Astrocyte of the cerebellum (primary cell): ENCODE data around the gene TACC3.

ENCODE experiments used
- DNase-seq: peaks from one replicate; pipeline ENCODE4 v3.0.0-alpha.2; 2011; ENCODE audit warnings: low read depth
- H3K4me3 ChIP-seq: 2 replicates; pipeline ENCODE4 v1.5.1; 2011; ENCODE audit warnings: mild to moderate bottlenecking, low read depth, low read length, moderate library complexity
- CTCF ChIP-seq: IDR thresholded peaks from 2 replicates; pipeline ENCODE4 v1.5.1; 2012; ENCODE audit warnings: low read length, low read depth, moderate library complexity, mild to moderate bottlenecking; ENCODE audit errors: missing control alignments
- in situ Hi-C: cut with HindIII; loops from 2 replicates; pipeline ENCODE4 v1.10.0; 2017; ENCODE audit warnings: low sequenced_read_pairs

The TACC3 gene

GRCh38 chr4:1713003-1713851 is 8.1 kb upstream of the TACC3 start:
- H3K4me3 ChIP-seq, result peak overlapping the region; percentile 72
- no peak for TF ChIP-seq CTCF
- in situ Hi-C loops, result no loop called here
- no peak for DNase-seq

GRCh38 chr4:1714303-1715001 is 6.9 kb upstream of the TACC3 start:
- DNase-seq, result no peak
- no peak overlapping the region for H3K4me3 ChIP-seq
- in situ Hi-C loops, result no loop called here

GRCh38 chr4:1715002-1715758 is 6.1 kb upstream of the TACC3 start:
- in situ Hi-C loops, result no loop called here
- no peak for DNase-seq
- no peak overlapping the region for H3K4me3 ChIP-seq
- TF ChIP-seq CTCF, result no peak

More at GRCh38 chr4:1714303-1715001, 6.9 kb upstream of the TACC3 start:
- no peak for TF ChIP-seq CTCF

- no peak overlapping the region for H3K4me3 ChIP-seq
- no peak for DNase-seq
- in situ Hi-C loops, result no loop called here
- TF ChIP-seq CTCF, result no peak
These were observed 5.0 kb upstream of the TACC3 start for GRCh38 chr4:1716065-1716945.

GRCh38 chr4:1717129-1718094 is 3.9 kb upstream of the TACC3 start:
- no peak for DNase-seq
- TF ChIP-seq CTCF, result no peak
- no peak overlapping the region for H3K4me3 ChIP-seq
- in situ Hi-C loops, result no loop called here
